NCI-H345 treated with DMSO at 0.1 percent for 48 hours (cell line): ENCODE data around the gene PRKAG2.

ENCODE experiments used
- DNase-seq: peaks from one replicate; lab custom pipeline; 2025; ENCODE audit not compliant: unreplicated experiment; lab: John Stamatoyannopoulos, UW

The PRKAG2 gene

GRCh38 chr7:151866761-151867655 lies 9.9 kb downstream of the PRKAG2 start:
- DNase-seq: no peak

DNA sequence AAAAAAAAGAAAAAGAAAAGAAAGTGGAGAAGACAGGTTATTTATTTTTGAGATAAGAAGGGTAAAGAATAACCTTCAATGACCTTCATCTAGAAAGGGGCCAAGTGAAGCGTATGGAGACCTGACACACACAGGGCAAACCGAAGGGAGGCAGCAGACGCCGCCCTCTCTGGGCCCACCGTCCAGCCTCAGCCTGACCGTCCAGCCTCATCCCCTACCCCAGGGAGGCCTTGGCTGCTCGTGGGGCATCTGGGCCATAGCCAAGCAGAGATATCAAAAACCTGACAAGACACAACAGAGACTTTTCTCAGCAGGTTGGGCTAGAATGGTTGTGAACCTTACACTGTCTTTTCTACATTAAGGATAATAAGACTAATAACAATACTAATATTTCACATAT lies 10.9 kb downstream of the PRKAG2 start:
- no peak for DNase-seq

- DNase-seq: no peak
These were observed 11.7 kb downstream of the PRKAG2 start for GRCh38 chr7:151865070-151865670.

- DNase-seq: no peak
These were observed 12.4 kb downstream of the PRKAG2 start for GRCh38 chr7:151864561-151864960.

DNA sequence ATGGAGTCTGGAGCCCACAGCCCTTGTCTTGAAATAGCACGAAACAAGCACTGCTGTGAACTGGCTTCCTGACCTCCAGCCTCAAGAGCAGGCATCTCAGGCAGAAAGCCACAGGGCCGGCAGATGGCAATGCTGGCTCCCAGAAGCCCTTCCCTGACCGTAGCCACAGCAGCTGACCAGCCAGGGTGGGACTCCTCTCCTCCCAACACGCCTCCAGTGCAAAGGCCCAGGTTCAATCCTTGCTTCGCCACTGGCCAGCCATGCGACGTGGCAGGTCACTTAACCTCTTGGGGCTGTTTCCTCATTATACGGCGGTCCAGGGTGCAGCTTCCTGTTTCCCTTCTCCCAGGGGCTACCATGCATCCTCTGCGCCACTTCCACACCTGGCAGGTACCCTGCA lies 12.8 kb downstream of the PRKAG2 start:
- no peak for DNase-seq

- DNase-seq: no peak
These were observed 13.4 kb downstream of the PRKAG2 start for GRCh38 chr7:151863386-151864079.

- no peak for DNase-seq
These were observed 14.1 kb downstream of the PRKAG2 start for GRCh38 chr7:151862606-151863381.

GRCh38 chr7:151861881-151862280 lies 15.0 kb downstream of the PRKAG2 start:
- DNase-seq: no peak

- no peak for DNase-seq
These were observed 16.1 kb downstream of the PRKAG2 start for GRCh38 chr7:151860771-151861170.

- DNase-seq: no peak
These were observed 16.8 kb downstream of the PRKAG2 start for GRCh38 chr7:151859948-151860685.

DNA sequence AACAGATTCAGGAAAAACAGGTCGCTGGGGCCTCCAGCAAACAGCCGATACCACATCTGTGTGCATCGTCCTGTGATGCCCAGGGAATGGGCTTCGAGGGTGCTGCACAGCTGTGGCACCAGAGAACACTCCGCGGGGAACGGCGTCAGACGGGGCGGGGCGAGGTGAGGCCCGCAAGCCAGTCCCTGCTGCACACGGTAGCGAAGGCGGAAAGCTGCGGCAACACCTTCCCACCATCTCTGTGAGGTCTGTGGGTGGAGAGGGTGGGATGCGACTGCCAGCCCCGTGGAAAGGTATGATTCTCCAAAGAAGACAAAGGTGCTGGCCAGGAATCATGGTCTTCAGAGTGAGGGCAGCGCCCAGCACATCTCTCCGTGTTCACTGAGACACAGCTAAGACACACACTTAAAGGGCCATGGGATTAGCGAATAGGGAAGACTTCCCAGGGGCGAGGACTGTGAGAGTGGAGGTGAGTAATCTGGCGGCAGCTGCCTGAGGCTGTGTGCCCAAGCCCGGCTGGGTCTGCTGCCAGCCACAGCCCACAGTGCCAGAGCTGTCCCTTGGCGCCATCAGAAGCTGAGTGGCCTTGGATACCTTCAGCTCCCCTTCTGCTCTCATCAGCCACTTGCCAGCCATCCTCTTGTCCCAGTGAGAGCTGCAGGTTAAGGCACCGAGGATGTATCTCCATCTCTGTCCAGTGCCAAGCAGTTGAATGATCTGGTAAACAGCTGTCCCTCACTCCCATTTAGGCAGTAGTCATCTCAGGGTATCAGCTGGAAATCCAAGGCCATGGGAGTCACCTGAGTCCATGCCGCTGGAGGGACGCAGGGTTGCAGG lies 17.6 kb downstream of the PRKAG2 start:
- DNase-seq: no peak

GRCh38 chr7:151858456-151858855 lies 18.5 kb downstream of the PRKAG2 start:
- no peak for DNase-seq

DNA sequence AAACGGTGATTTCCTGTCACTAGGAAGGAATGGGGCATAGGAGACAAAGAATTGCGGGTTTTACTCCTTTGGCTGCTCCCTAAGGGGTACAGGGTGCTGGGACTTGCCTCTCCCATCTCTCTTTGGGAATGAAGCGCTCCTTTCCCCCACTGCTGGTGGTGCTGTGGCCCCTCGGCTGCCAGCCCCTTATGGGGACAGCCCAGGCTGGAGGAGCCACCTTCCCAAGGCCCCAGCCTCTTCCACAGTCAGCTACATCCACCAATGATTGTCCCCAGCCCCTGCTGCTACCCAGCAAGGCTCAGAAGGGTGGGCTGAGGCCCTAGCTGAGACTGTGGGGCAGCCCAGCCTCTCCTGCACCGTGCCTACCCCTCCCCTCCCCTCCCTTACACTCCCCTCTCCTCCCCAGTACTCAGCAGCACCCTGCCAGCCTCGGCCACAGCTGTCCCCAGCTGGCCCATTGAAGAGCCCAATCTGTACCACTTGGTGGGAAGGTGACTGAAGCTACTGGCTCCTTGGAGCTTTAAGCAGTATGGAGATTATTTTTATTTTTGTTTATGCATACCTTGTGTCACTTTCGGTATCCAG lies 19.0 kb downstream of the PRKAG2 start:
- no peak for DNase-seq

DNA sequence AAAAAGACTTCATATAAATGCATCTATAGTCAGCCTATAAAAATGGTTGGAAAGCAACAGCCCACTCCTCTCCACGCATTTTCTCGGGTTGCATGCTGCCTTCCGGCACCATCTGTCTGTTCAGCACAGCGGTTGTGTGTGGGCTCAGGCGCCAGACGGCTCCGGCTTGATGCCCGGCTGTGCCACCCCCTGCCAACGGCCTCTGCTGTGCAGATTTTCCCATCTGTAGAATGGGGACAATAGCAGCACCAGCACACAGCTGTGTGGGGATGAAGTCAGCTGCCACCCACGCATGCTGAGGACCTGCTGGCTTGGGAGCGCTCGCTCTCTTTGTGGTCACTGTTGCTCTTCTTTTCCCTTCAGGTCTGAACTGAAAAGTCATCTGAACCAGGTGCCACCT lies 19.5 kb downstream of the PRKAG2 start:
- DNase-seq: no peak

DNA sequence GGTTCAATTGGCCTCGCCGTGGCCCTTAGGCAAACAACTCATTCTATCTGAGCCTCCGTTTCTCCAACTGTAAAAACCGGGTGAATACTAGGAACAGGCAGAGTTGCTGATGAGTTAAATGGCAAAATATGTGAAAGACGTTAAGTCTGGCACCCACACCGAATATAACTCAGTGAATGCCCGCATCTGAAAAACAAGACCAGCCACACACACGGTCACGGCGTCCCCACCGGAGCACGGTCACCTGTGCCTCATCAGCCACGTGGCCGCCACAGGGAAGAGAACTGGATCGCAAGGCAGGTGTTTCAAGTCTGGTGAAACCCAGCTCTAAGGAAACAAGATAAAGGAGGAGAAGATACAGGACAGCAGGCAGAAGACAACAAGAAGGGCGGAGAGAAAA lies 20.4 kb downstream of the PRKAG2 start:
- DNase-seq: no peak

- no peak for DNase-seq
These were observed 20.8 kb downstream of the PRKAG2 start for GRCh38 chr7:151856098-151856497.

DNA sequence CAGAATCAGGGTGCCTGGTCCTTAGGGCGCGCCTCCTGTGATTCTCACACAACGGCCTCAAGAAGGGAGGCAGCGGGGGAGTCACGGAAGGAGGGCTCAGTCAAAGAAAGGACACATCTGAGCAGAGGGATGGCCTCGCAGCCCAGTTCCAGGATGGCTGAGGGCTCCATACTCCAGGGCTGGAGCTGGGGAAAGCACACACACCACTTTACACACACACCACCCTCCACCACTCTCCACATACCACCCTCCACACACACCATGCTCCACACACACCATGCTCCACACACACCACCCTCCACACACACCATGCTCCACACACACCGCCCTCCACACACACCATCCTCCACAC lies 22.2 kb downstream of the PRKAG2 start:
- no peak for DNase-seq

- no peak for DNase-seq
These were observed 22.8 kb downstream of the PRKAG2 start for GRCh38 chr7:151853896-151854719.
